ENCODE data around the gene KCNQ1.

DNA sequence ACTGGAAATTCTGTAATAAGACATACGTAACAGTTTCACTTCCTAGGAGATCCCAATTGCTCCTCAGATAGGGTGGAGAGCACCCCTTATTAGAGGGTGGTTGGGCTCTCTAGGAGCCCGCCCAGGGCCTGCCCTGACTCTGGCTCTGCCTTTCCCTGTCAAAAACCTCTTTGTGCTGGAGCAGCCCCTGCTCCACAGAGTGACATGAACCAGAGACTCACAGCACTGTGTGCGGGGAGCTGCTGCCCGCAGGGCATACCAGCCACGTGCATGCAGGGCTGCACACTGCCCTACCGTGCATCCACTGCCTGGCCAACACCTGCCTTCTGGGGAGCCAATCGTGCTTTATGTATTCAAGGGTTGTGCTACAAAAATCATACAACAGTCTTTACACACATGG, 230.7 kb downstream of the KCNQ1 start:
- TF ChIP-seq, protein P1, sequence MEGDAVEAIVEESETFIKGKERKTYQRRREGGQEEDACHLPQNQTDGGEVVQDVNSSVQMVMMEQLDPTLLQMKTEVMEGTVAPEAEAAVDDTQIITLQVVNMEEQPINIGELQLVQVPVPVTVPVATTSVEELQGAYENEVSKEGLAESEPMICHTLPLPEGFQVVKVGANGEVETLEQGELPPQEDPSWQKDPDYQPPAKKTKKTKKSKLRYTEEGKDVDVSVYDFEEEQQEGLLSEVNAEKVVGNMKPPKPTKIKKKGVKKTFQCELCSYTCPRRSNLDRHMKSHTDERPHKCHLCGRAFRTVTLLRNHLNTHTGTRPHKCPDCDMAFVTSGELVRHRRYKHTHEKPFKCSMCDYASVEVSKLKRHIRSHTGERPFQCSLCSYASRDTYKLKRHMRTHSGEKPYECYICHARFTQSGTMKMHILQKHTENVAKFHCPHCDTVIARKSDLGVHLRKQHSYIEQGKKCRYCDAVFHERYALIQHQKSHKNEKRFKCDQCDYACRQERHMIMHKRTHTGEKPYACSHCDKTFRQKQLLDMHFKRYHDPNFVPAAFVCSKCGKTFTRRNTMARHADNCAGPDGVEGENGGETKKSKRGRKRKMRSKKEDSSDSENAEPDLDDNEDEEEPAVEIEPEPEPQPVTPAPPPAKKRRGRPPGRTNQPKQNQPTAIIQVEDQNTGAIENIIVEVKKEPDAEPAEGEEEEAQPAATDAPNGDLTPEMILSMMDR (IDR thresholded peaks at IDR 0.05), result no peak
- TF ChIP-seq POLR2A (IDR thresholded peaks at IDR 0.05), result no peak

Data from lower leg skin (tissue), 3 donors.